Measurements from ENCODE around the gene P2RY2. TPM values are rescaled to one million over a fixed set of nuclear protein-coding genes. Genes with fewer than 3 reads are reported as not detected.

Gene P2RY2
- polyA plus RNA-seq, 1 of the 3 experiments (the other 2 are of a cell fraction): 0.12 TPM

DNA sequence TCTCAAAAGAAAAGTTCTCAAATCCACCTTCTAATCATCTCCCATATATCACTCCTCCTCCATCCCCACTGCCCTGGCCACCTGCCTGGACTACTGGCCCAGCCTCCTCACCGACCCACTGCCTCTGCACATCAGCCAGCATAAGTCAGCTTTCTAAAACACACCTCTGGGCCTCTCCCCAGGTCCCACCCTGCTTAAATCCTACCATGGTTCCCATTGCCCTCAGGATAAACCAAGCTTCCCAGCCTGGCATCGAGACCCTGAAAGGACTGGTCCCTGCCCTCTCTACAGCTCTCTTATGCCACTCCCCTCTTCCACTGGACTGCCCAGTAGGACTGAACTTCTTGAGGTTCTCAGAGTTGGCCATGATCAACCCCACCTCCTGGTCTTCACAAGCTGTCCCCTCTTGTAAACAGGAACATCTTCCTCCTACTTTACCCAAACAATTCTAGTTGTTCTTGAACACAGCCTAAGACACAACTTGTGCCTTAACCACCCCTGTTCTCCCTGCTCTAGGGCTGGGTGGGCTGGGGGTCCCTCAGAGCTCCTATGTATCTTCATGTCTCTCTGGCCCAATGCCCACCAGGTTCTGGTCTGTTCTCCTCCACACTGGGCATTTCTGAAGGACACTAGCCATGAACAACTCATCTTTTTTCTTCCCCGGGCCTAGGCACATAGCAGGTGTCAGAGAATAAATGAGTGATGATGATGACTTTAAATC, 41.5 kb downstream of the P2RY2 start:
- no peak overlapping the region for H3K27ac ChIP-seq (ENCODE audit: low read depth in 2 of 2, low read length in 1 of 2)
- 98% methylated on average over 2 of the region's 3 CpGs for WGBS (ENCODE audit: low lambda C conversion rate)
- POLR2A ChIA-PET: interaction anchor here (0.5 kb wide), 1 partner anchor 15 kb away, joined by 4 read pairs; no protein-coding TSS in a partner anchor
- TF ChIP-seq JUND (IDR thresholded peaks at IDR 0.05) (no peak), GABPA (IDR thresholded peaks at IDR 0.05; ENCODE audit: low read depth) (no peak), RXRA (IDR thresholded peaks at IDR 0.05; ENCODE audit: borderline replicate concordance, low read depth) (no peak), RFX5 (IDR thresholded peaks at IDR 0.05; ENCODE audit: low read length) (no peak), FOXM1 (IDR thresholded peaks at IDR 0.05; ENCODE audit: low read depth) (no peak), RCOR1 (IDR thresholded peaks at IDR 0.05; ENCODE audit: low read length) (no peak)
- CTCF ChIA-PET: interaction anchor here (1.0 to 3.1 kb wide), 6 partner anchors 9 to 91 kb away, joined by 3 to 18 read pairs (median 4); no protein-coding TSS in a partner anchor
- no peaks in the 10 kb centered on the region for H3K9me2 ChIP-seq
- H2AFZ ChIP-seq (ENCODE audit: low read depth): no peak overlapping the region
- peaks cover 20% of the 10 kb centered on the region for H3F3A ChIP-seq (replicated peaks; ENCODE audit: insufficient read depth)
- H3K27me3 ChIP-seq (ENCODE audit: insufficient read depth): no peaks in the 10 kb centered on the region
- no peaks in the 10 kb centered on the region for H3K36me3 ChIP-seq (replicated peaks in 1 of 2; ENCODE audit: control insufficient read depth in 1 of 2, insufficient read depth in 2 of 2, low read length in 1 of 2)
- no peak overlapping the region for H3K9ac ChIP-seq
- no peaks in the 10 kb centered on the region for H3K79me2 ChIP-seq (ENCODE audit: insufficient read depth)
- no peak for DNase-seq
- no peak overlapping the region for H3K4me3 ChIP-seq (ENCODE audit: low read depth in 2 of 2, low read length in 1 of 2)
- H3K9me3 ChIP-seq: no peaks in the 10 kb centered on the region
- H3K4me1 ChIP-seq (ENCODE audit: control insufficient read depth in 1 of 2, insufficient read depth in 2 of 2, low read depth in 1 of 2, low read length in 1 of 2): peaks cover 12 to 18% of the 10 kb centered on the region in 2 experiments; a peak in 3 of 4 replicates
- no peak overlapping the region for H3K4me2 ChIP-seq
- no peaks in the 10 kb centered on the region for H4K20me1 ChIP-seq (ENCODE audit: insufficient read depth)

DNA sequence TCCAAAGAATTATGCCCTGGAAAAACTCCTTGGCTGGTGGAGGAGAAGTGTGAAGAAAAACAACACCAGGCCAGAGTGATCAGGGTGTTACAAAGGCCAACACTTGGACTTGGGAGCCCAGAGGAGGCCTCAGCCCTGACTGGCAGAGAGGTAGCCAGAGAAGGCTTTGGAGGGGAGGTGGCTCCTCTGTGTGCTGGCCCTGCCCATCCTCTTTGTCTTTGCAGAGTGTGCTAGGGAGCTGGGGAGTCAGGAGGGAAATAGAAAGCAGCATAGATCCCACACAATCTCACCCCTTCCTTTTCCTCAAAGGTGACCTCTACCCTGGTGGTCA, 42.0 kb downstream of the P2RY2 start:
- no peak for DNase-seq
- H3K4me1 ChIP-seq (ENCODE audit: control insufficient read depth in 1 of 2, insufficient read depth in 2 of 2, low read depth in 1 of 2, low read length in 1 of 2): peaks cover 12 to 18% of the 10 kb centered on the region in 2 experiments; a peak in 3 of 4 replicates
- H4K20me1 ChIP-seq (ENCODE audit: insufficient read depth): no peaks in the 10 kb centered on the region
- H3K9me2 ChIP-seq: no peaks in the 10 kb centered on the region
- H3K4me3 ChIP-seq (ENCODE audit: low read depth in 2 of 2, low read length in 1 of 2): no peak overlapping the region
- ChIA-PET CTCF (interaction anchor here (1.0 to 3.1 kb wide), 4 partner anchors 9 to 91 kb away, joined by 3 to 18 read pairs (median 4); no protein-coding TSS in a partner anchor), POLR2A (interaction anchor here (0.5 kb wide), 1 partner anchor 16 kb away, joined by 4 read pairs; no protein-coding TSS in a partner anchor)
- no peak overlapping the region for H3K27ac ChIP-seq (ENCODE audit: low read depth in 2 of 2, low read length in 1 of 2)
- no peaks in the 10 kb centered on the region for H3K9me3 ChIP-seq
- H3K36me3 ChIP-seq (replicated peaks in 1 of 2; ENCODE audit: control insufficient read depth in 1 of 2, insufficient read depth in 2 of 2, low read length in 1 of 2): no peaks in the 10 kb centered on the region
- H3K27me3 ChIP-seq (ENCODE audit: insufficient read depth): no peaks in the 10 kb centered on the region
- TF ChIP-seq EZH2phosphoT487 (IDR thresholded peaks at IDR 0.05; ENCODE audit: borderline replicate concordance, low read depth) (no peak), POLR2AphosphoS5 (IDR thresholded peaks at IDR 0.05; ENCODE audit: low read depth, low read length) (no peak)
- TF ChIP-seq, protein P1, sequence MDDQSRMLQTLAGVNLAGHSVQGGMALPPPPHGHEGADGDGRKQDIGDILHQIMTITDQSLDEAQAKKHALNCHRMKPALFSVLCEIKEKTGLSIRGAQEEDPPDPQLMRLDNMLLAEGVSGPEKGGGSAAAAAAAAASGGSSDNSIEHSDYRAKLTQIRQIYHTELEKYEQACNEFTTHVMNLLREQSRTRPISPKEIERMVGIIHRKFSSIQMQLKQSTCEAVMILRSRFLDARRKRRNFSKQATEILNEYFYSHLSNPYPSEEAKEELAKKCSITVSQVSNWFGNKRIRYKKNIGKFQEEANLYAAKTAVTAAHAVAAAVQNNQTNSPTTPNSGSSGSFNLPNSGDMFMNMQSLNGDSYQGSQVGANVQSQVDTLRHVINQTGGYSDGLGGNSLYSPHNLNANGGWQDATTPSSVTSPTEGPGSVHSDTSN (IDR thresholded peaks at IDR 0.05): no peak
- H3F3A ChIP-seq (replicated peaks; ENCODE audit: insufficient read depth): peaks cover 20% of the 10 kb centered on the region
- no peak overlapping the region for H3K4me2 ChIP-seq
- H2AFZ ChIP-seq (ENCODE audit: low read depth): no peak overlapping the region
- no peaks in the 10 kb centered on the region for H3K79me2 ChIP-seq (ENCODE audit: insufficient read depth)
- H3K9ac ChIP-seq: no peak overlapping the region

DNA sequence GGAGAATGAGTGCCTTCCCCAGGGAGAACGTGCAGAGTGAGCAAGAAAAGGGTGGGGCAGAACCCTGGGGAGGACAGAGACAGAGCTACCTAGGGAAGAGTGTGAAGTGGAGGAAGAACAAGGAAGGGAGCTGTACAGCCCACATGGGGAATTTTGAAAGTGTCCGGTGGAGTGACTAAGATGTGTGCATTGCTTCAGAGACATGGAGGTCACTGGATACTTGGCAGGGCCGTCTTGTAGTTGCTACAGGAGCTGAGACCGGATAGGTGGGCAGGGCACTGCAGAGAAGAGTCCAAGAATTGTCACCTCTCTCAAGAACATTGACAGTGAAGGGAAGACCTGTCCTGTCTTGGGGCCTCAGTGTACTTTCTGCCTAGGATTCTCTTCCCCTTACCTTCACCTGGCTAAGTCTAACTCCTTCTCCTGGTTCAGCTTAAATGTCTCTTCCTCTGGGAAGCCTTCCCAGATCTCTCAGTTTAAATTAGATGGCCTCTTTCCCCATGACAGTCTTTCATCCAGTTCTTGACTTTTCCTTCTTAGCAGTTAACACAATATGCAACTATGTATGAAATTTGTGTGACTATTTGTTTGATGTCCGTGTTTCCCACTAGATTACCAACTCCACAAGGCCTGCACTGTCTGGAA, 44.9 kb downstream of the P2RY2 start:
- ChIA-PET CTCF (interaction anchor here (1.0 to 15.0 kb wide), 5 partner anchors 14 to 579 kb away, joined by 3 to 133 read pairs (median 5); no protein-coding TSS in a partner anchor), POLR2A (interaction anchor here (0.8 kb wide), 1 partner anchor 9 kb away, joined by 3 read pairs; the partner anchor contains the start of gene P2RY6)
- H3K27me3 ChIP-seq (ENCODE audit: insufficient read depth): no peaks in the 10 kb centered on the region
- H3K79me2 ChIP-seq (ENCODE audit: insufficient read depth): no peaks in the 10 kb centered on the region
- H3K4me2 ChIP-seq: no peak overlapping the region
- peaks cover 10% of the 10 kb centered on the region for H3F3A ChIP-seq (replicated peaks; ENCODE audit: insufficient read depth)
- no peak for DNase-seq
- WGBS (ENCODE audit: low lambda C conversion rate): 63% methylated on average over 5 of the region's 5 CpGs
- no peaks in the 10 kb centered on the region for H3K36me3 ChIP-seq (replicated peaks in 1 of 2; ENCODE audit: control insufficient read depth in 1 of 2, insufficient read depth in 2 of 2, low read length in 1 of 2)
- no peak overlapping the region for H3K9ac ChIP-seq
- no peaks in the 10 kb centered on the region for H3K9me3 ChIP-seq
- no peak overlapping the region for H2AFZ ChIP-seq (ENCODE audit: low read depth)
- peaks cover 7 to 8% of the 10 kb centered on the region in 2 experiments; a peak in 3 of 4 replicates for H3K4me1 ChIP-seq (ENCODE audit: control insufficient read depth in 1 of 2, insufficient read depth in 2 of 2, low read depth in 1 of 2, low read length in 1 of 2)
- H4K20me1 ChIP-seq (ENCODE audit: insufficient read depth): no peaks in the 10 kb centered on the region
- H3K27ac ChIP-seq (ENCODE audit: low read depth in 2 of 2, low read length in 1 of 2): no peak overlapping the region
- TF ChIP-seq MXI1 (IDR thresholded peaks at IDR 0.05; ENCODE audit: low read depth, low read length): no peak
- no peak for TF ChIP-seq POLR2AphosphoS5 (IDR thresholded peaks at IDR 0.05; ENCODE audit: low read depth, low read length)
- no peak for TF ChIP-seq FOXJ3 (CRISPR knock-in tag; IDR thresholded peaks at IDR 0.05)
- TF ChIP-seq SIN3A (IDR thresholded peaks at IDR 0.05; ENCODE audit: borderline replicate concordance, low read depth, low read length): no peak
- TF ChIP-seq TEAD4 (IDR thresholded peaks at IDR 0.05; ENCODE audit: borderline replicate concordance, insufficient read depth): no peak
- TF ChIP-seq, protein P2, sequence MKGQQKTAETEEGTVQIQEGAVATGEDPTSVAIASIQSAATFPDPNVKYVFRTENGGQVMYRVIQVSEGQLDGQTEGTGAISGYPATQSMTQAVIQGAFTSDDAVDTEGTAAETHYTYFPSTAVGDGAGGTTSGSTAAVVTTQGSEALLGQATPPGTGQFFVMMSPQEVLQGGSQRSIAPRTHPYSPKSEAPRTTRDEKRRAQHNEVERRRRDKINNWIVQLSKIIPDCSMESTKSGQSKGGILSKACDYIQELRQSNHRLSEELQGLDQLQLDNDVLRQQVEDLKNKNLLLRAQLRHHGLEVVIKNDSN (IDR thresholded peaks at IDR 0.05; ENCODE audit: borderline replicate concordance, low read depth): no peak
- TF ChIP-seq NRF1 (IDR thresholded peaks at IDR 0.05; ENCODE audit: low read depth, low read length): no peak
- TF ChIP-seq, protein P3, sequence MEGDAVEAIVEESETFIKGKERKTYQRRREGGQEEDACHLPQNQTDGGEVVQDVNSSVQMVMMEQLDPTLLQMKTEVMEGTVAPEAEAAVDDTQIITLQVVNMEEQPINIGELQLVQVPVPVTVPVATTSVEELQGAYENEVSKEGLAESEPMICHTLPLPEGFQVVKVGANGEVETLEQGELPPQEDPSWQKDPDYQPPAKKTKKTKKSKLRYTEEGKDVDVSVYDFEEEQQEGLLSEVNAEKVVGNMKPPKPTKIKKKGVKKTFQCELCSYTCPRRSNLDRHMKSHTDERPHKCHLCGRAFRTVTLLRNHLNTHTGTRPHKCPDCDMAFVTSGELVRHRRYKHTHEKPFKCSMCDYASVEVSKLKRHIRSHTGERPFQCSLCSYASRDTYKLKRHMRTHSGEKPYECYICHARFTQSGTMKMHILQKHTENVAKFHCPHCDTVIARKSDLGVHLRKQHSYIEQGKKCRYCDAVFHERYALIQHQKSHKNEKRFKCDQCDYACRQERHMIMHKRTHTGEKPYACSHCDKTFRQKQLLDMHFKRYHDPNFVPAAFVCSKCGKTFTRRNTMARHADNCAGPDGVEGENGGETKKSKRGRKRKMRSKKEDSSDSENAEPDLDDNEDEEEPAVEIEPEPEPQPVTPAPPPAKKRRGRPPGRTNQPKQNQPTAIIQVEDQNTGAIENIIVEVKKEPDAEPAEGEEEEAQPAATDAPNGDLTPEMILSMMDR (IDR thresholded peaks at IDR 0.05): no peak
- H3K9me2 ChIP-seq: no peaks in the 10 kb centered on the region
- no peak overlapping the region for H3K4me3 ChIP-seq (ENCODE audit: low read depth in 2 of 2, low read length in 1 of 2)
